Stomach (tissue), 9 donors: Measurements from ENCODE around the gene SH3GLB1. TPM values are rescaled to one million over a fixed set of nuclear protein-coding genes. Genes with fewer than 3 reads are reported as not detected.

Source experiments
- DNase-seq, 2 donors: peaks; one replicate each; pipeline versions ENCODE4 v3.0.0 to v3.0.0-alpha.2; 2013 to 2019
- H3K27ac ChIP-seq, 5 donors: fragments of 200-600 bp in 4 of 5; sonication (generic) in 4 of 5; one replicate each; pipeline ENCODE4 v1.5.1; 2013 to 2019; ENCODE audit warnings: mild to moderate bottlenecking in 1 of 5, moderate library complexity in 1 of 5
- H3K27me3 ChIP-seq, 3 donors: fragments of 200-600 bp; sonication (generic); one replicate each; pipeline ENCODE4 v1.5.1; 2017 to 2019; ENCODE audit warnings: mixed run types in 1 of 3
- H3K36me3 ChIP-seq, 4 donors: fragments of 200-600 bp; sonication (generic); 1 replicate in 3 of 4; 2 replicates in 1 of 4; pipeline ENCODE4 v1.5.1; 2016 to 2019
- H3K4me1 ChIP-seq, 4 donors: fragments of 200-600 bp; sonication (generic); one replicate each; pipeline ENCODE4 v1.5.1; 2016 to 2019
- H3K4me3 ChIP-seq, 4 donors: fragments of 200-600 bp; sonication (generic) in 3 of 4; one replicate each; pipeline ENCODE4 v1.5.1; 2016 to 2019; ENCODE audit warnings: mild to moderate bottlenecking in 1 of 4
- H3K9me3 ChIP-seq, 4 donors: fragments of 200-600 bp; sonication (generic); one replicate each; pipeline ENCODE4 v1.5.1; 2016 to 2019
- EP300 ChIP-seq: sonication (generic); formaldehyde crosslinking; IDR thresholded peaks from one replicate; pipeline ENCODE4 v1.6.1; 2017; ENCODE audit warnings: antibody characterized with exemption
- POLR2A ChIP-seq, 4 donors: fragments of 450-650 bp; IDR thresholded peaks; one replicate each; pipeline ENCODE4 v1.6.1; 2016; ENCODE audit warnings: antibody characterized with exemption in 4 of 4, control low read depth in 2 of 4, mild to moderate bottlenecking in 1 of 4, moderate library complexity in 1 of 4
- POLR2AphosphoS5 ChIP-seq, 3 donors: sonication (generic); formaldehyde crosslinking; IDR thresholded peaks; one replicate each; pipeline ENCODE4 v1.6.1; 2016; ENCODE audit warnings: antibody characterized with exemption in 3 of 3
- WGBS, 5 donors: extraction: QIAGEN DNeasy Blood & Tissue Kit in 3 of 5; methylation state at CpG; one replicate each; pipeline versions ENCODE4 v1.1.5 to v1.1.7; 2013 to 2018; 5-methylcytosine and 5-hydroxymethylcytosine counted together
- intact Hi-C: fragments of 100-400 bp; cut with DNase I; formaldehyde crosslinking; loops from one replicate; pipeline ENCODE4 v1.15.1; 2023; ENCODE audit warnings: low total_unique reads
- polyA plus RNA-seq, 3 donors: library from polyadenylated mRNA; stranded (reverse); fragments of 200-250 nt; gene quantifications; one replicate each; pipeline ENCODE4 v1.2.3, GENCODE V29; 2013
- total RNA-seq, 5 donors: library from RNA; depleted of rRNA; stranded (reverse); fragments of >200 nt; gene quantifications; one replicate each; pipeline versions ENCODE4 v1.1.0 to v1.2.3, GENCODE V29; 2014 to 2016
- TF ChIP-seq, protein P1 (sequence below), 7 experiments: fragments of 450-650 bp in 4 of 7; fragments of 200-600 bp in 3 of 7; sonication (generic) in 3 of 7; IDR thresholded peaks; one replicate each; pipeline ENCODE4 v1.5.1; 2016 to 2019; ENCODE audit warnings: antibody characterized with exemption in 7 of 7, control low read depth in 2 of 7, mild to moderate bottlenecking in 1 of 7
- donor health status: healthy with polysubstance abuse.
- donor health status: Bipolar disorder and iron deficiency.
- donor health status: healthy.

The SH3GLB1 gene
- total and polyA plus RNA-seq, 8 donors: 25.2 to 95.5 (median 39.7) TPM

DNA sequence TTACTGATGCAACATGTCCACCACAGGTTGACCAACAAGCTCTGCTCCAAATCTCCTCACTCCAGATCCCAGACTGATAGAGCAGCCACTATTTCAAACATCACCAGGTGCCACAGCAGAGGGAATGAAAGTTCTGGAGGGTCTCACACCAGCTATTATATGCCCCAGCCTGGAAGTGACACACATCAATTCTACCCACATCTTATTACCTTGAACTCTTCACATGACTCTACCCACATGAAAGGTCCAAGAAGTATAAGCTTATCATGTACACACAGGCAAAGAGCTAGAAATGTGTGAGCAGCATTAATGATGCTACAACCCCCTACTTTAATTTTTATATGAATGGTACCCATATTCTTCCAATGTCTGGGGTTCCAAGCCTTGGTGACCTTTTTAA, 64.2 kb downstream of the SH3GLB1 start:
- no peak for TF ChIP-seq EP300
- no peak for TF ChIP-seq POLR2AphosphoS5 (IDR thresholded peaks at IDR 0.05)
- TF ChIP-seq, protein P1, sequence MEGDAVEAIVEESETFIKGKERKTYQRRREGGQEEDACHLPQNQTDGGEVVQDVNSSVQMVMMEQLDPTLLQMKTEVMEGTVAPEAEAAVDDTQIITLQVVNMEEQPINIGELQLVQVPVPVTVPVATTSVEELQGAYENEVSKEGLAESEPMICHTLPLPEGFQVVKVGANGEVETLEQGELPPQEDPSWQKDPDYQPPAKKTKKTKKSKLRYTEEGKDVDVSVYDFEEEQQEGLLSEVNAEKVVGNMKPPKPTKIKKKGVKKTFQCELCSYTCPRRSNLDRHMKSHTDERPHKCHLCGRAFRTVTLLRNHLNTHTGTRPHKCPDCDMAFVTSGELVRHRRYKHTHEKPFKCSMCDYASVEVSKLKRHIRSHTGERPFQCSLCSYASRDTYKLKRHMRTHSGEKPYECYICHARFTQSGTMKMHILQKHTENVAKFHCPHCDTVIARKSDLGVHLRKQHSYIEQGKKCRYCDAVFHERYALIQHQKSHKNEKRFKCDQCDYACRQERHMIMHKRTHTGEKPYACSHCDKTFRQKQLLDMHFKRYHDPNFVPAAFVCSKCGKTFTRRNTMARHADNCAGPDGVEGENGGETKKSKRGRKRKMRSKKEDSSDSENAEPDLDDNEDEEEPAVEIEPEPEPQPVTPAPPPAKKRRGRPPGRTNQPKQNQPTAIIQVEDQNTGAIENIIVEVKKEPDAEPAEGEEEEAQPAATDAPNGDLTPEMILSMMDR (IDR thresholded peaks at IDR 0.05): no peak
- no peak for TF ChIP-seq POLR2A (IDR thresholded peaks at IDR 0.05)
- Histone ChIP-seq H3K9me3 (peaks cover 0 to 8% (median 4%) of the 10 kb centered on the region in 4 donors), H3K36me3 (no peaks in the 10 kb centered on the region), H3K4me3 (no peak overlapping the region), H3K27ac (no peak overlapping the region), H3K27me3 (no peaks in the 10 kb centered on the region), H3K4me1 (peaks cover 0 to 4% (median 2%) of the 10 kb centered on the region in 4 donors)
- intact Hi-C loops: no loop called here
- DNase-seq: no peak

DNA sequence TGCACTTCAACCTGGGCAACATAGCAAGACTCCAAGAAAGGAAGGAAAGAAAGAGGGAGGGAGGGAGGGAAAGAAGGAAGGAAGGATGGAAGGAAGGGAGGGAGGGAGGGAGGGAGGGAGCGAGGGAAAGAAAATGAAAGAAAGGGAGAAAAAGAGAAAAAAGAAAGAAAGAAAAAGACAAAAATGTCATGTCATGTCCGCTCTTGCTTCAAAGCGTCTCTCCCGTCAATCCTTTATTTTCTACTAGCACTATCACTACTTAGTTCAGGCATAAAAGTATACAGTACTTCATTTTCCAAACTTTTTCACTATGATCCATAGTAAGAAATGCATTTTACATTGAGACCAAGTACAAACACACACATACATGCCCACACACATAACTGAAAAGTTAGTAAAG, 64.7 kb downstream of the SH3GLB1 start:
- no peak for TF ChIP-seq POLR2AphosphoS5 (IDR thresholded peaks at IDR 0.05)
- TF ChIP-seq, protein P1 (IDR thresholded peaks at IDR 0.05): no peak
- no peak for TF ChIP-seq POLR2A (IDR thresholded peaks at IDR 0.05)
- TF ChIP-seq EP300: no peak
- H3K9me3 ChIP-seq: peaks cover 0 to 8% (median 4%) of the 10 kb centered on the region in 4 donors
- 92 to 94% (median 94%) methylated on average over 4 of the region's 4 CpGs for WGBS, 5 donors
- no peak overlapping the region for H3K4me3 ChIP-seq
- no peaks in the 10 kb centered on the region for H3K27me3 ChIP-seq
- no peak overlapping the region for H3K27ac ChIP-seq
- no peak for DNase-seq
- intact Hi-C loops: no loop called here
- H3K36me3 ChIP-seq: no peaks in the 10 kb centered on the region
- peaks cover 0 to 9% (median 6%) of the 10 kb centered on the region in 4 donors for H3K4me1 ChIP-seq

DNA sequence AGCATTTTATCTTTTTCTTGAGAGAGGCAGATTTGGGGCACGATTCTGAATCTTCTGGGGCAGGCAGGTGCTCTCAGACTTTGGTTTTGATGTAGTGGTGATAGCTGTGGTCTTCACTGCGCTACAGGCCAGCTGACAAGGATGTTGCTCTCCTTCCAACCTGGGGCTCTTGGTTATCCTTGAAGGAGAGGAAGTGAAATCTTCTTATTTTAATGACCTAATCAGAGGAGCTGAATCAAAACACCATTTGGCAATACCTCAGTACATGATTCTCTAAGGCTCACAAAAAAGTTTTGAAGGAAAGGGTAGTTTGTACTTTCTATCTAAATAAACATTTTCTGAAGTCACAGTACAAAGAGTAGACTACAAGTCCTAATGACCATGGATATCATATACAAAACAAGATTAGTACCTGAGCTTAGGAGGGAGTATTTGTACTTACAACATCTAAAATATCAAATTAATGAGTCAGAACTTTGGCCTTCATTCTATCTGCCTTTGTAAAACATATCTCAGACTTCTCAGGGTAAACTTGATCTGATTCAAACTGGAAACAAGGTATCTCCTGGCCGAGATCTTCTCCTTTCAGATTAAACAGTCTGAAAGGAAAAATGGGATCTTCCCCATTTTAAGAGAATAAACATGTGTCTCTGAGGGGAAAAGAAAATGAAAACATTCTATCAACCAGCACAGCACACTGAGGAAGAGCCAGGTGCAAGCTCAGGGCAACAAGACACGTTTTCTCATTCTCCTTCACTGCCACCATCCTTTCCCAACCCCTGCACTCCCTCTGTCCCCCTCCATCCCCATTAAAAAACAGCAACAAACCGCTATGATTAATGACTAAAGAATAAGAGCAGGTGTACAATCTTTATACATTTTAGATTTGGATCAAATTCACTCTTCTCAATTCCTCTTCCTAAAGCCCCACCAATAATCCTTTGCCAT, 69.2 kb downstream of the SH3GLB1 start:
- WGBS, 5 donors: 47 to 57% (median 52%) methylated on average over 5 of the region's 5 CpGs
- Histone ChIP-seq H3K4me1 (peaks cover 5 to 27% (median 15%) of the 10 kb centered on the region in 4 donors), H3K27ac (peak overlapping the region in 4 of 5 donors; percentile 2 to 80 (median 62)), H3K4me3 (no peak overlapping the region), H3K27me3 (no peaks in the 10 kb centered on the region), H3K9me3 (no peaks in the 10 kb centered on the region), H3K36me3 (no peaks in the 10 kb centered on the region)
- intact Hi-C loops: no loop called here
- DNase-seq: no peak
- TF ChIP-seq, protein P1 (IDR thresholded peaks at IDR 0.05): no peak
- TF ChIP-seq POLR2A (IDR thresholded peaks at IDR 0.05): no peak
- TF ChIP-seq EP300: no peak
- no peak for TF ChIP-seq POLR2AphosphoS5 (IDR thresholded peaks at IDR 0.05)

DNA sequence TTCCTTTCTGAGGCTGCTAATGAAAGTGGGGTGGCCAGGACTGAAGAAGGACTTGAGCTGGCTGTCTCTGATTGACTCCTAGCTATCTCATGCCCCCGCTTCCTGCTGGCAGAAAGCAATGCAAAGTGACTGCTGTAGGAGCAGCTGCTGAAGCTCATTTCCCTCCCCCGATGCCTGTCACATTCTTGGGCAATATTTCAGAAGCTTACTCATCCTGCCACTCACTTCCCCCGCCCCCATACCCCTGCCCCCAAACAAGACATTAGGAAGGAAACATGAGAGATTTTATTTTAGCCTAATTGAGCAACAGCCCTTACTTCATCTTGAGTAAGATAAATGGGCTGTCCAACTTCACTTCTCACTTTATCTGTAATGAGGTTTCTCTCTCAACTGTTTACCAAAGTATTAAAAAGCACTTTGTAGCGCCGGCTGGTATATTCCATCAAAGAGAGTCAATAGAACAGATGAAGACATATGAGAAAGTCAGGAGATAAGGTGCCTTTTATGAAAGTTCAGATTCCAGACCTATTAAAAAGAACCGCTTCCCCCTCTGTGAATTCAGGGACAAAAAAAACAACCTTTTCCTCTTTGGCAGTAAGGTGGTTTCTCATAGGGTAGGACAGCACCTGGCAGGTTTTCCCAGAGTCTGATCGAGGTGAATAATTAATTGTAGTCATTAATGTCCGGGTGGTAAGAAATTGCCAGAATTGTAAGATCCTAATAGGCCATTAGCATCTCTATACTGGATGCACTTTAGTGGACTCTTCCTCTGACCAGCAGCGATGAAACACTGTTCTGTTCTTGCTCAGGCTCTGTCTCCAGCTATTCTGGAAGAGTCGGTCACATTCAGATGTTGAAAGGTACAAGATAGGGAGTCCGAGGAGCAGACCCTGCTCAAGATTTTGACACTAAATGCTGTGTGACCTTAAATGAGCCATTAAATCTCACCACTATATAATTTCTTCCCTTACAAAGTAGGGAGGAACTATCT, 70.2 kb downstream of the SH3GLB1 start:
- H3K27ac ChIP-seq: peak overlapping the region in 4 of 5 donors; percentile 2 to 80 (median 62)
- TF ChIP-seq, protein P1 (IDR thresholded peaks at IDR 0.05): no peak
- TF ChIP-seq POLR2AphosphoS5 (IDR thresholded peaks at IDR 0.05): peak in 1 of 3 donors; percentile 17
- intact Hi-C loops: no loop called here
- H3K27me3 ChIP-seq: no peaks in the 10 kb centered on the region
- WGBS, 5 donors: 18 to 35% (median 26%) methylated on average over 11 of the region's 11 CpGs
- H3K9me3 ChIP-seq: no peaks in the 10 kb centered on the region
- peak; percentile 41 to 84 for DNase-seq
- H3K36me3 ChIP-seq: no peaks in the 10 kb centered on the region
- peaks cover 5 to 37% (median 15%) of the 10 kb centered on the region in 4 donors for H3K4me1 ChIP-seq
- H3K4me3 ChIP-seq: no peak overlapping the region
